Activated CD4-positive, CD25-positive, alpha-beta regulatory T cell (primary cell): ENCODE results near the gene TCF19.
"Not testable (repeated sequence)": the region's sequence is repeated elsewhere in the genome, so short reads cannot be mapped to it uniquely, and the experiment has no call there.

Experiments
- DNase-seq, 4 experiments: peaks; one replicate each; lab custom pipeline; 2025; lab: John Stamatoyannopoulos, UW

TCF19 gene

DNA sequence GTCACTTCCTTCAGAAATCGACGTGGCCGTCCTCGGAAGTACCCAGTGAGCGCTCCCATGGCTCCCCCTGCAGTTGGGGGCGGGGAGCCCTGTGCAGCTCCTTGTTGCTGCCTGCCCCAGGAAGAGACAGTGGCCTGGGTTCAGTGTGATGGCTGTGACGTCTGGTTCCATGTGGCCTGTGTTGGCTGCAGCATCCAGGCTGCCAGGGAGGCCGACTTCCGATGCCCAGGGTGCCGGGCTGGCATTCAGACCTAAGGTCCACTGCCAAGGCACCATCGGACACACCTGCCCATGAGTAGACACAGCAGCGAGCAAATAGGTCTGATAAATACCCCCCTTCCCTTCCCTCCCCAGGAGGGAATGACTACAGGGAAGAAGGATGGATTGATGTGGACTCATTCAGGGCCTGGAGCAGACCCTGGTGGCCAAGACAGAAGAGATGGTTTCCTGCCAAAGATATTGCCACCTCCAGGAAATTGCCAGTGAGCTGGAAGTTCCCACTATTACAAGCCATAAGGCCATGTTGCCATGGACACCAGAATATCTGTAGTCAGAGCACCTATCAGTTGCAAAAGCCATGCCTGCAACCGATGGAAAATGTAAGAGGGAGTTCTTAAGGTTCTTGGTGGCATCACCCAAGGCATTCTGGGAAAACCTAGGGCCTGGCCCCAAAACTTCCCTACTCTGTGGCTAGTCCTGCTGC is 4.2 kb downstream of the TCF19 start:
- no peak for DNase-seq

DNA sequence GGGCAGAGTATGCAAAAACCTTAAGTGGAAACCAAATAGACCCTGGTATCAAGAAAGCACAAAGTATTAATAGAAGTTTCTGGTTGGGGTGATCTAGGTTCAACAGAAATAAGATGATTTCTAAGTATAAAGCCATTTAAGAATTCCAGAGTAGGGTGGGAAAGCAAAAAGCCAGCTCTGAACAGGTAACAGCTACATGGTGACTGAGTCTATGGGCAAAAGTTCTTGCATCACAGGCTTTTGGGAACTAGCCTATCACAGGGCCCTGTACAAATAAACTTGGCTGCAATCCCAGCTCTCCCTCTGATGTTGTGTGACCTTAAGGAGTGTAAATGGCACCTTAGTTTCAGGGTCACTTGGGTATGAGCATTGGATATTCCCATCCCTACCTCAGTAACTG is 5.5 kb downstream of the TCF19 start:
- no peak for DNase-seq

GRCh38 chr6:31164475-31165063 is 6.2 kb downstream of the TCF19 start:
- DNase-seq, result not testable (repeated sequence)

GRCh38 chr6:31165064-31165832 is 6.9 kb downstream of the TCF19 start:
- not testable (repeated sequence) for DNase-seq

- no peak for DNase-seq
These were observed 7.6 kb downstream of the TCF19 start for GRCh38 chr6:31165986-31166385.

DNA sequence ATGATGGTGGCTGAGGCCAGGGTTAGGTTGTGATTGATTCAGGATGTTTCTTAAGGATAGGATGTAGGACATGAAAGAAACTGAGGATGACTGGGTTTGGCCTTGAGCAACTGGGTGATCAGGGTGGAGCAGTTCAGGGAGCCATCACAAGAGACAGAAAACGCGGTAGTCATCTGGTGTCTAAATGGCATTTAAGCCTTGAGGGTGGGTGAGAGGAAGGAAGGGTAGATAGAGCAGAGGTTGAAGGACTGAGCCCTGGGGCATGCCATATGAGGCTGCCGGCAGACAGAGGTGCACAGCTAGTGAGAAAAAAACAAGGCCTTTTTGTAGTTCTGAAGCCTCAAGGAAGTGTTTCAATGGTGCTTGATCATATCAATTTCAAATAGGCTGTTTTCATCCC is 10.2 kb downstream of the TCF19 start:
- DNase-seq, result no peak

DNA sequence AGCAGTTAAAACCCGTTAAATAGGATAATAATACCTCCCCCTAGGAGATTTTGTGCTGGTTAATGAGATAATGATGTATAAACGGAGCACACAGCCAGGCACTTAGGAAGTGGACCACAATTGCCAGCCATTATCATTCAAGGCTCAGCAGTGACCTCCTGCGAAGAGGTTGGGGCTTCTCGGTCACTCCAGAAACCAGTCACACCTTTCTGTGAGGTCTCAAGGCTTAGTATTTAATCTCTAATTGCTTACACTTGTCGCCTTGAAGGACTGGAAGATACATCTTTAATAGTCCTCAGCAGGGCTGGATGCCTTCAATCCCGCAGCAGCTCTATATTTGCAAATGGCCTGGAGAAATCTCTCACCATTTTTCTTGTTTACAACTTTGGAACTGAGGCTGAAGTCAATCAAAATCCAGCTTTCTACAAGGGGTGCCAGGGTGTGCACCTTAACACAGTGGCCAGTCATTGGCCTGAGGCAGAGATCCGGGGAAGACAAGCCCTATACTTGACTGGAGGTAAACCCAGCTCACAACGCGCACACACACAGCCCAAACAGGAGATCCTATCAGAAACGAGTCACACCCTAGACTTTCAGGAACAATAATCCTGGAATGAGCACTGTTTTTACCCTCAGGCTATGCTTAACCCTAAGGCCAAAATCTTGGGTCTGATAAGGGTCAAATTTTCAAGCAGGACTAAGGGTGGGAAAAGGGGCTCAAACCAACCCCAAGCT is 10.9 kb downstream of the TCF19 start:
- no peak for DNase-seq

GRCh38 chr6:31169858-31170599 is 11.6 kb downstream of the TCF19 start:
- not testable (repeated sequence) for DNase-seq

GRCh38 chr6:31170600-31170881 is 12.2 kb downstream of the TCF19 start, which contains the start of gene POU5F1:
POU5F1 (minus strand) TSS chr6:31170682; CDS start chr6:31170620, 62 bp downstream.
- no peak for DNase-seq

- no peak for DNase-seq
These were observed 12.7 kb downstream of the TCF19 start for GRCh38 chr6:31170987-31171671.

GRCh38 chr6:31171931-31172905 is 13.8 kb downstream of the TCF19 start:
- no peak for DNase-seq

DNA sequence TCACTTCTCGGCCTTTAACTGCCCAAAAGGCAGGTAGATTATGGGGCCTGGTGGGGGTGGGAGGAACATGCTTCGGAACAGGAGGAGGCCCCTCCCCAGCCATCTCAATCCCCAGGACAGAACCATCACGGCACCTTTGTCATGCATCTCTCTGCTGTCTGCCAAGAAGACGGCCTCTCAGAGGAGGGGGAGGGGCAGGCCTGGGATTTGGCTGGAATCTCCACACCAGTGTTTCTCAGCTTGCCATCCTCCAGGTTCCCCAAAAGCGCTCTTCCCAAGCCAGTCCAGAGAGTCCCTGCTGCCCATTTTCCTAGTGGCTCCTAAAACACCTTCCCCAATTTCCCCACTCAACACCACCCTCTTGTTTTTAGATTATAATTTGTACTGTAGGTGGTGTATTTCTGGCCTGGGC is 14.6 kb downstream of the TCF19 start:
- no peak for DNase-seq

GRCh38 chr6:31173406-31173805 is 15.0 kb downstream of the TCF19 start:
- no peak for DNase-seq

GRCh38 chr6:31174378-31174777 is 16.0 kb downstream of the TCF19 start:
- DNase-seq, result no peak

DNA sequence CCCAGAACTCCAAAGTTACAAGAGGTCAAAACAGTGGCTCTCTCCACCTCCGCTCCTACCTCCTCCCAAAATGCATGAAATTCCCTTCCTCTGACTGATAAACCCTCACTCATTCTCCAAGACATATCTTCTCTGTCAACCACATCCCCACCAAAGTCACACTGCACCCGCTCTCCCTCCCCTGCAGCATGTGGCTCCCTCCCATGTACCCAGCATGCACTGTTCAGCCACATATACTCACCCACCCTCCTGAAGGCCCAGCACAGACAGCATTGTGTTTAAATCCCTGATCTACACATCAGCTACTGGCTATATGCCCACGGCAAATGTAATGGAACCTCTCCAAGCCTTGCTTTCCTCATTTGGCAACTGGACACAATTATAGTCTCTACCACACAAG is 17.6 kb downstream of the TCF19 start:
- DNase-seq, result no peak

- no peak for DNase-seq
These were observed 20.0 kb downstream of the TCF19 start for GRCh38 chr6:31178143-31179041.

- DNase-seq, result no peak
These were observed 20.6 kb downstream of the TCF19 start for GRCh38 chr6:31179042-31179386.

GRCh38 chr6:31179896-31180295 is 21.5 kb downstream of the TCF19 start:
- no peak for DNase-seq

GRCh38 chr6:31180500-31180899 is 22.1 kb downstream of the TCF19 start:
- peak in 3 of 4 experiments; percentile 25 to 46 (median 27) for DNase-seq
